ENCODE measurements around the gene CLDN1.

CLDN1 gene

GRCh38 chr3:190314741-190315140 is 7.5 kb downstream of the CLDN1 start:
- no peak for TF ChIP-seq CTCF (IDR thresholded peaks at IDR 0.05; ENCODE audit: low read depth, low read length, missing control alignments)
- no peak for DNase-seq (ENCODE audit: extremely low read depth, low read depth)
- no peak overlapping the region for H3K4me3 ChIP-seq (replicated peaks; ENCODE audit: low read depth, low read length)

GRCh38 chr3:190309414-190309813 is 12.8 kb downstream of the CLDN1 start:
- DNase-seq (ENCODE audit: extremely low read depth, low read depth) = no peak
- TF ChIP-seq CTCF (IDR thresholded peaks at IDR 0.05; ENCODE audit: low read depth, low read length, missing control alignments) = no peak
- no peak overlapping the region for H3K4me3 ChIP-seq (replicated peaks; ENCODE audit: low read depth, low read length)

- TF ChIP-seq CTCF (IDR thresholded peaks at IDR 0.05; ENCODE audit: low read depth, low read length, missing control alignments) = no peak
- no peak for DNase-seq (ENCODE audit: extremely low read depth, low read depth)
- no peak overlapping the region for H3K4me3 ChIP-seq (replicated peaks; ENCODE audit: low read depth, low read length)
These were observed 14.1 kb downstream of the CLDN1 start for GRCh38 chr3:190308154-190308553.

- no peak for TF ChIP-seq CTCF (IDR thresholded peaks at IDR 0.05; ENCODE audit: low read depth, low read length, missing control alignments)
These were observed 15.1 kb downstream of the CLDN1 start for GRCh38 chr3:190307164-190307545.

GRCh38 chr3:190306513-190307163 is 15.6 kb downstream of the CLDN1 start:
- no peak for DNase-seq (ENCODE audit: extremely low read depth, low read depth)
- TF ChIP-seq CTCF (IDR thresholded peaks at IDR 0.05; ENCODE audit: low read depth, low read length, missing control alignments) = no peak
- H3K4me3 ChIP-seq (replicated peaks; ENCODE audit: low read depth, low read length) = no peak overlapping the region

More at GRCh38 chr3:190307164-190307545, 15.1 kb downstream of the CLDN1 start:
- H3K4me3 ChIP-seq (replicated peaks; ENCODE audit: low read depth, low read length) = no peak overlapping the region
- no peak for DNase-seq (ENCODE audit: extremely low read depth, low read depth)

GRCh38 chr3:190306026-190306425 is 16.2 kb downstream of the CLDN1 start:
- no peak for TF ChIP-seq CTCF (IDR thresholded peaks at IDR 0.05; ENCODE audit: low read depth, low read length, missing control alignments)
- no peak overlapping the region for H3K4me3 ChIP-seq (replicated peaks; ENCODE audit: low read depth, low read length)
- DNase-seq (ENCODE audit: extremely low read depth, low read depth) = no peak

- DNase-seq (ENCODE audit: extremely low read depth, low read depth) = no peak
- H3K4me3 ChIP-seq (replicated peaks; ENCODE audit: low read depth, low read length) = no peak overlapping the region
- no peak for TF ChIP-seq CTCF (IDR thresholded peaks at IDR 0.05; ENCODE audit: low read depth, low read length, missing control alignments)
These were observed 16.8 kb downstream of the CLDN1 start for GRCh38 chr3:190305406-190305805.
